Fibroblast of gingiva (primary cell): ENCODE measurements around the gene EFEMP2.

ENCODE experiments used
- DNase-seq: peaks from one replicate; pipeline ENCODE4 v3.0.0-alpha.2; 2011; ENCODE audit warnings: low read depth

EFEMP2 gene

GRCh38 chr11:65826984-65827735 lies 45.4 kb downstream of the EFEMP2 start:
- no peak for DNase-seq

- DNase-seq = no peak
These were observed 49.6 kb downstream of the EFEMP2 start for GRCh38 chr11:65822776-65823528.

GRCh38 chr11:65821107-65821506 lies 51.5 kb downstream of the EFEMP2 start:
- no peak for DNase-seq

- DNase-seq = peak; percentile 76
These were observed 54.5 kb downstream of the EFEMP2 start for GRCh38 chr11:65817835-65818680.

- DNase-seq = no peak
These were observed 55.2 kb downstream of the EFEMP2 start for GRCh38 chr11:65817312-65817834.

- no peak for DNase-seq
These were observed 55.9 kb downstream of the EFEMP2 start for GRCh38 chr11:65816696-65817095.
